Endodermal cell (in vitro differentiated cells): ENCODE results near the gene MOCS1. TPM values are rescaled to one million over a fixed set of nuclear protein-coding genes. Genes with fewer than 3 reads are reported as not detected.

Experiments used
- DNase-seq: peaks from one replicate; pipeline ENCODE4 v3.0.0-alpha.2; 2017
- H3K27ac ChIP-seq: 2 replicates; pipeline ENCODE4 v1.5.1; 2013; ENCODE audit warnings: mild to moderate bottlenecking, low read depth, low read length, moderate library complexity
- H3K27me3 ChIP-seq: 2 replicates; pipeline ENCODE4 v1.6.1; 2013; ENCODE audit warnings: mild to moderate bottlenecking, low read length, moderate library complexity; ENCODE audit not compliant: insufficient read depth, control insufficient read depth, poor library complexity, severe bottlenecking
- H3K36me3 ChIP-seq: 2 replicates; pipeline ENCODE4 v1.7.0; 2013; ENCODE audit warnings: mild to moderate bottlenecking, low read length, moderate library complexity; ENCODE audit not compliant: control insufficient read depth, insufficient read depth
- H3K4me1 ChIP-seq: one replicate; pipeline ENCODE4 v1.7.0; 2013; ENCODE audit warnings: low read length; ENCODE audit not compliant: control insufficient read depth, insufficient read depth
- H3K4me3 ChIP-seq: 2 replicates; pipeline ENCODE4 v1.5.1; 2013; ENCODE audit warnings: mild to moderate bottlenecking, low read length, moderate library complexity
- H3K9ac ChIP-seq: 2 replicates; pipeline ENCODE4 v1.6.1; 2013; ENCODE audit warnings: mild to moderate bottlenecking, low read length, moderate library complexity; ENCODE audit not compliant: poor library complexity, severe bottlenecking; ENCODE audit errors: extremely low read depth
- H3K9me3 ChIP-seq: 2 replicates; pipeline ENCODE4 v1.6.1; 2013; ENCODE audit warnings: mild to moderate bottlenecking, low read length, moderate library complexity; ENCODE audit not compliant: control insufficient read depth
- H3K27ac Mint-ChIP-seq: 2 replicates; pipeline ENCODE4 v1.8.0; 2020; ENCODE audit warnings: mixed read lengths
- H3K27me3 Mint-ChIP-seq: 2 replicates; pipeline ENCODE4 v1.8.0; 2021; ENCODE audit warnings: mild to moderate bottlenecking, mixed read lengths; ENCODE audit not compliant: insufficient read depth
- H3K36me3 Mint-ChIP-seq: 2 replicates; pipeline ENCODE4 v1.8.0; 2020; ENCODE audit warnings: low read depth, mixed read lengths
- H3K4me1 Mint-ChIP-seq: 2 replicates; pipeline ENCODE4 v1.8.0; 2020; ENCODE audit warnings: mixed read lengths
- H3K4me3 Mint-ChIP-seq: 2 replicates; pipeline ENCODE4 v1.8.0; 2020; ENCODE audit warnings: mild to moderate bottlenecking, moderate library complexity, mixed read lengths
- H3K9me3 Mint-ChIP-seq: 2 replicates; pipeline ENCODE4 v1.8.0; 2020; ENCODE audit warnings: mild to moderate bottlenecking, mixed read lengths
- CTCF ChIP-seq: fragments of 200-600 bp; sonication (generic); conservative IDR thresholded peaks from 2 replicates; pipeline ENCODE4 v1.5.0; 2021; ENCODE audit warnings: antibody characterized with exemption, mild to moderate bottlenecking
- WGBS, 2 experiments: methylation state at CpG; one replicate each; pipeline versions ENCODE4 v1.1.5 to v1.1.7; 2013; ENCODE audit warnings: missing lambda C conversion rate in 2 of 2, mixed read lengths in 1 of 2; ENCODE audit not compliant: insufficient coverage in 1 of 2, insufficient read length in 1 of 2; 5-methylcytosine and 5-hydroxymethylcytosine counted together
- total RNA-seq, 2 donors: library from RNA; stranded (reverse); fragmentation: NEBNext Ultra II Directional in 1 of 2; extraction: Animal tissue kit (Norgen Biotek cat#: 25700) in 1 of 2; gene quantifications; 2 replicates in 1 of 2; 3 replicates in 1 of 2; pipeline ENCODE4 v1.2.1, GENCODE V29; 2021

Gene MOCS1
- total RNA-seq, 2 donors from 2014 or later, result 8.7 to 11.3 TPM

GRCh38 chr6:39920157-39920556, 14.1 kb downstream of the MOCS1 start:
- Histone ChIP-seq H3K9ac (no peak overlapping the region), H3K9me3 (no peaks in the 10 kb centered on the region), H3K27ac (no peak overlapping the region), H3K27me3 (no peaks in the 10 kb centered on the region), H3K4me3 (no peak overlapping the region), H3K4me1 (peaks cover 3% of the 10 kb centered on the region), H3K36me3 (no peaks in the 10 kb centered on the region)
- peaks cover 15% of the 10 kb centered on the region for H3K4me1 Mint-ChIP-seq
- H3K4me3 Mint-ChIP-seq, result no peak overlapping the region
- no peak for TF ChIP-seq CTCF
- no peak overlapping the region for H3K27ac Mint-ChIP-seq
- peaks cover 23% of the 10 kb centered on the region for H3K36me3 Mint-ChIP-seq
- no peaks in the 10 kb centered on the region for H3K9me3 Mint-ChIP-seq
- no peak for DNase-seq
- no peaks in the 10 kb centered on the region for H3K27me3 Mint-ChIP-seq
- 86% methylated on average over 3 of the region's 3 CpGs; no CpG with 5 or more reads in 1 of the 2 experiments for WGBS, 2 experiments

- WGBS, 2 experiments, result 83 to 95% methylated on average over 3 to 5 of the region's 5 CpGs
- Histone ChIP-seq H3K4me3 (no peak overlapping the region), H3K27me3 (no peaks in the 10 kb centered on the region), H3K27ac (no peak overlapping the region), H3K4me1 (peaks cover 3% of the 10 kb centered on the region), H3K36me3 (no peaks in the 10 kb centered on the region), H3K9ac (no peak overlapping the region), H3K9me3 (no peaks in the 10 kb centered on the region)
- Mint-ChIP-seq H3K4me1 (peaks cover 12% of the 10 kb centered on the region), H3K36me3 (peaks cover 18% of the 10 kb centered on the region), H3K27ac (no peak overlapping the region), H3K9me3 (no peaks in the 10 kb centered on the region), H3K27me3 (no peaks in the 10 kb centered on the region), H3K4me3 (no peak overlapping the region)
- no peak for TF ChIP-seq CTCF
- no peak for DNase-seq
These were observed 15.4 kb downstream of the MOCS1 start for GRCh38 chr6:39918831-39919230.

- H3K36me3 Mint-ChIP-seq, result peaks cover 18% of the 10 kb centered on the region
- Histone ChIP-seq H3K4me3 (no peak overlapping the region), H3K27me3 (no peaks in the 10 kb centered on the region), H3K36me3 (no peaks in the 10 kb centered on the region), H3K27ac (no peak overlapping the region), H3K9me3 (no peaks in the 10 kb centered on the region), H3K9ac (no peak overlapping the region), H3K4me1 (peaks cover 3% of the 10 kb centered on the region)
- H3K4me3 Mint-ChIP-seq, result no peak overlapping the region
- no peaks in the 10 kb centered on the region for H3K27me3 Mint-ChIP-seq
- DNase-seq, result no peak
- 92 to 94% methylated on average over 2 of the region's 3 CpGs for WGBS, 2 experiments
- no peak for TF ChIP-seq CTCF
- peaks cover 10% of the 10 kb centered on the region for H3K4me1 Mint-ChIP-seq
- no peaks in the 10 kb centered on the region for H3K9me3 Mint-ChIP-seq
- no peak overlapping the region for H3K27ac Mint-ChIP-seq
These were observed 16.3 kb downstream of the MOCS1 start for GRCh38 chr6:39917981-39918380.
